HCT116 (cell line): ENCODE measurements around the gene DNAJC4.

Source experiments
- CEBPB ChIP-seq: IDR thresholded peaks from 2 replicates; pipeline ENCODE4 v1.6.1; 2012; ENCODE audit warnings: low read depth
- CTCF ChIP-seq, 3 experiments: fragments of 200-600 bp in 1 of 3; sonication (generic) in 1 of 3; IDR thresholded peaks in 2 of 3; conservative IDR thresholded peaks in 1 of 3; 2 replicates each; pipeline ENCODE4 v1.5.1; 2012 to 2017; ENCODE audit warnings: low read depth in 2 of 3, low read length in 2 of 3, antibody characterized with exemption in 1 of 3, borderline replicate concordance in 1 of 3, control low read depth in 1 of 3, mild to moderate bottlenecking in 1 of 3, mixed read lengths in 1 of 3, mixed run types in 1 of 3, moderate library complexity in 1 of 3; ENCODE audit not compliant: insufficient read depth in 1 of 3
- EGR1 ChIP-seq: IDR thresholded peaks from 2 replicates; pipeline ENCODE4 v1.6.1; 2012; ENCODE audit warnings: low read depth
- EZH2 ChIP-seq: fragments of 200-600 bp; sonication (generic); IDR thresholded peaks from 2 replicates; pipeline ENCODE4 v1.6.1; 2017; ENCODE audit warnings: antibody characterized with exemption, mixed run types
- EZH2phosphoT487 ChIP-seq: fragments of 200-600 bp; IDR thresholded peaks from 2 replicates; pipeline ENCODE4 v1.6.1; 2018; ENCODE audit warnings: antibody characterized with exemption, borderline replicate concordance
- POLR2A ChIP-seq: IDR thresholded peaks from 2 replicates; pipeline ENCODE4 v1.7.0; 2011; ENCODE audit warnings: borderline replicate concordance; ENCODE audit not compliant: insufficient read depth, insufficient read length; ENCODE audit errors: extremely low read depth
- SIN3A ChIP-seq: IDR thresholded peaks from 2 replicates; pipeline ENCODE4 v1.6.1; 2012; ENCODE audit warnings: low read depth
- YY1 ChIP-seq: IDR thresholded peaks from 2 replicates; pipeline ENCODE4 v1.6.1; 2011; ENCODE audit warnings: low read length, low read depth, moderate library complexity, mild to moderate bottlenecking; ENCODE audit not compliant: insufficient replicate concordance; ENCODE audit errors: extremely low read depth
- TF ChIP-seq, protein P1 (sequence below): IDR thresholded peaks from 2 replicates; pipeline ENCODE4 v1.6.1; 2012; ENCODE audit warnings: low read depth
- TF ChIP-seq, protein P2 (sequence below): IDR thresholded peaks from 2 replicates; pipeline ENCODE4 v1.6.1; 2012

DNA sequence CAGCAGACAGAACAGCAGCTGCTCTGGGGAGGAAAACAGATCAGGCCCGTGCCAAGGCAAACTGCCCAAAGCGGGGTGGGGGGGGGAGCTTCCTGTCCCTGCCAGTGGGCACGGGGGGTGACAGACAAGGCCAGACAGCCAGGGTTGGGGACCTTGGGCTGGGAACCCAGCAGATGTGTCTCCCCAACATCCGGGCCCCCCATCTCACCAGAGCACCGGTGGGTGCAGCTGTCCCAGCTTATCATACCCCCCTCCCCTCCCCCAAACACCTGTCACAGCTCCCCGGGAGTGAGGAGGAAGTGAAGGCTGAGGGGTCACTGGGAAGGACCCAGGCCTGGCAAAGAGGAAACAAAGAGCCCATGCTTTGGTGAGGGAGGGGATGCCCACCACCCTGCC lies 15.1 kb downstream of the DNAJC4 start:
- TF ChIP-seq YY1 (no peak), CEBPB (no peak), EGR1 (no peak), POLR2A (no peak), SIN3A (no peak), CTCF (IDR thresholded peaks at IDR 0.05 in 2 of 3, conservative IDR thresholded peaks at IDR 0.05 in 1 of 3; ENCODE audit: borderline replicate concordance in 1 of 3, insufficient read depth in 1 of 3, low read depth in 2 of 3, low read length in 2 of 3) (no peak), EZH2 (no peak), EZH2phosphoT487 (no peak)
- TF ChIP-seq, protein P1, sequence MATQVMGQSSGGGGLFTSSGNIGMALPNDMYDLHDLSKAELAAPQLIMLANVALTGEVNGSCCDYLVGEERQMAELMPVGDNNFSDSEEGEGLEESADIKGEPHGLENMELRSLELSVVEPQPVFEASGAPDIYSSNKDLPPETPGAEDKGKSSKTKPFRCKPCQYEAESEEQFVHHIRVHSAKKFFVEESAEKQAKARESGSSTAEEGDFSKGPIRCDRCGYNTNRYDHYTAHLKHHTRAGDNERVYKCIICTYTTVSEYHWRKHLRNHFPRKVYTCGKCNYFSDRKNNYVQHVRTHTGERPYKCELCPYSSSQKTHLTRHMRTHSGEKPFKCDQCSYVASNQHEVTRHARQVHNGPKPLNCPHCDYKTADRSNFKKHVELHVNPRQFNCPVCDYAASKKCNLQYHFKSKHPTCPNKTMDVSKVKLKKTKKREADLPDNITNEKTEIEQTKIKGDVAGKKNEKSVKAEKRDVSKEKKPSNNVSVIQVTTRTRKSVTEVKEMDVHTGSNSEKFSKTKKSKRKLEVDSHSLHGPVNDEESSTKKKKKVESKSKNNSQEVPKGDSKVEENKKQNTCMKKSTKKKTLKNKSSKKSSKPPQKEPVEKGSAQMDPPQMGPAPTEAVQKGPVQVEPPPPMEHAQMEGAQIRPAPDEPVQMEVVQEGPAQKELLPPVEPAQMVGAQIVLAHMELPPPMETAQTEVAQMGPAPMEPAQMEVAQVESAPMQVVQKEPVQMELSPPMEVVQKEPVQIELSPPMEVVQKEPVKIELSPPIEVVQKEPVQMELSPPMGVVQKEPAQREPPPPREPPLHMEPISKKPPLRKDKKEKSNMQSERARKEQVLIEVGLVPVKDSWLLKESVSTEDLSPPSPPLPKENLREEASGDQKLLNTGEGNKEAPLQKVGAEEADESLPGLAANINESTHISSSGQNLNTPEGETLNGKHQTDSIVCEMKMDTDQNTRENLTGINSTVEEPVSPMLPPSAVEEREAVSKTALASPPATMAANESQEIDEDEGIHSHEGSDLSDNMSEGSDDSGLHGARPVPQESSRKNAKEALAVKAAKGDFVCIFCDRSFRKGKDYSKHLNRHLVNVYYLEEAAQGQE, result no peak
- TF ChIP-seq, protein P2, sequence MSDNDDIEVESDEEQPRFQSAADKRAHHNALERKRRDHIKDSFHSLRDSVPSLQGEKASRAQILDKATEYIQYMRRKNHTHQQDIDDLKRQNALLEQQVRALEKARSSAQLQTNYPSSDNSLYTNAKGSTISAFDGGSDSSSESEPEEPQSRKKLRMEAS, result no peak
